GM19372 (cell line): ENCODE data around the gene CHD5.

Experiments used
- ATAC-seq: cut with Tn5 transposase; IDR thresholded peaks from one replicate; pipeline ENCODE4 v1.9.1; 2021; ENCODE audit warnings: mild to moderate bottlenecking, low read depth, moderate library complexity; ENCODE audit not compliant: unreplicated experiment

The CHD5 gene

DNA sequence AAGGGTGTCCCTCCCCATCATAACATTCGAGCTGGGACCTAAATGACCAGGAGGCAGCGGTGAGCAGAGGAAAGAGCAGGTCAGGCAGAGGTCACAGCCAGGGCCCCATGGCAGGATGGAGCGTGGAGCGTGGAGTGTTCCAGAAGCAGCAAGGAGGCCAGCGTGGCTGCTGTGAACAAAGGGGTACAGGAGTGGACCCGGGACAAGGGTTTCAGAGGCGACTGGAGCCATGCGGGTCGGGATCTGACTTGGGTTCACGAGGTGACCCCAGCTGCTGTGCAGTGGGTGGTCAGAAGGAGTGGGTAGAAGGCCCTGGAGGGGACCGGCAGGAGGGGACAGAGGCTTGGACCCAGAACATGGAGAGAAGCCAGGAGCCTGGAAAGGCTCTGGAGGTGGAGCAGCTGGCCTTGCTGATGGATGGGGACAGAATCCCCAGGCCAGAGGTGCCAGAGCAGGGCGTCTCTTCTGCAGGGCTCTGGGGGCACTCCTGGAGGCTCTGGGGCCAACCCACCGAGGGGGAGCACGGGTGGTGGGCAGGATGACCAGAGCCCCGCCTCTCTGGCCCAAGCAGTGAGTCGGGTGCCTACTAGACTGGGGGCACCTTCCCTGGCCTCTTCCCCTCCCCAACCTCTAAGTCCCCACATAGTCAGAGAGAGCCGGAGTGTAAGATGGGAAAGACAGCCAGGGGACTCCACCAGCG is 2.3 kb downstream of the CHD5 start:
- ATAC-seq, result no peak

DNA sequence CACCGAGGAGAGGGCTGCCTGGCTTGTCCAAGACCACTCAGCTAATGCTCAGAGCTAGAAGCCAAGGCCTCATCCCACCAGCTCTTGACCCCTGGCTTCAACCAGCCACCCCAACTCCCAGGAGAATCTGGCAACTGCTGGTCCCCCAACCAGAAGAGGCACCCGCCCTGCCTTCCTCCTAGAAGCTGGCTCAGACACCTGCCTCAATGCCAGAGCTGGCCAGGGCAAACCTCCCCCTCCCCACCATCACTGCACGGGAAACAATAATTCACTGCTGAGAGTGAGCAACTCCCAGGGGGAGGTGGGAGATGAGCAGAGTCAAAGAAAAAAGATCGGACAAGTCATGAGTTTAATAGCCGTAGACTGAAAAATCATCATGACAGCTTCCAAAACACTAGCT is 3.3 kb downstream of the CHD5 start:
- ATAC-seq, result no peak

DNA sequence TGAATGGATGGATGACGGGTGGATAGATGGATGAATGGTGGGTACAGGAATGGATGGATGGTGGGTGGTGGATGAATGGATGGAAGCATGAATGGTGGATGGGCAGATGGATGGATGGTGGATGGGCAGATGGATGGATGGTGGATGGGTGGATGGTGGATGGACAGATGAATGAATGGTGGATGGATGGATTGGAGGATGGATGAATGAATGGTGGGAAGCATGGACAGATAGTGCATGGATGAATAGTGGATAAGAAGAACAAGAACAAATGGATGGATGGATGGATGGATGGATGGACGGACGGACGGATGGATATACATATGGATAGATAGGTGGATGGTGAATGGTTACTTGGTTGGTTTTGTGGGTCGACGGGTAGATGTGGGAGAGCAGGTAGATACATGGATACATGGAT is 4.7 kb downstream of the CHD5 start:
- no peak for ATAC-seq

DNA sequence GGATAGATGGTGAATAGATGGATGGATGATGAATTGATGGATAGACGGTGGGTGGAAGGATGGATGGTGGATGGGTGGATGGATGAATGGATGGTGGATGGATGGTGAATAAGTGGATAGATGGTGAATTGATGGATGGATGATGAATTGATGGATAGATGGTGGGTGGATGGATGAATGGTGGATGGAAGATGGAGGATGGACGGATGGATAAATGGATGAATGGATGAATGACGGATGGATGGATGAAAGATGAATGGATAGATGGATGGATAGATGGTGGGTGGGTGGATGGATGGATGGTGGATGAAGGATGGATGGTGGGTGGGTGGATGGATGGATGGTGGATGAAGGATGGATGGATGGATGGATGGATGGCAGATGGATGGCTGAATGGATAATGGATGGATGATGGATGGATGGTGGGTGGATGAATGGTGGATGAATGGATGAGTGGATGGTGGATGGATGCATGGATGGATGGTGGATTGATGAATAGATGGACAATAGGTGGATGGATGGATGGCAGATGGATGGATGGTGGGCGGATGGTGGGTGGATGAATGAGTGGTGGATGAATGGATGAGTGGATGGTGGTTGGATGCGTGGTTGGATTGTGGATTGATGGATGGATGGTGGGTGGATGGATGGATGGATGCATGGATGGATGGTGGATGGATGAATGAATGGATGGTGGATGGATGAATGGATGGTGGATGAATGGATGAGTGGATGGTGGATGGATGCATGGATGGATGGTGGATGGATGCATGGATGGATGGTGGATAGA is 5.3 kb downstream of the CHD5 start:
- ATAC-seq, result no peak

GRCh38 chr1:6172549-6172948 is 7.6 kb downstream of the CHD5 start:
- ATAC-seq, result no peak

- no peak for ATAC-seq
Observed at GRCh38 chr1:6171548-6172124, 8.5 kb downstream of the CHD5 start.

DNA sequence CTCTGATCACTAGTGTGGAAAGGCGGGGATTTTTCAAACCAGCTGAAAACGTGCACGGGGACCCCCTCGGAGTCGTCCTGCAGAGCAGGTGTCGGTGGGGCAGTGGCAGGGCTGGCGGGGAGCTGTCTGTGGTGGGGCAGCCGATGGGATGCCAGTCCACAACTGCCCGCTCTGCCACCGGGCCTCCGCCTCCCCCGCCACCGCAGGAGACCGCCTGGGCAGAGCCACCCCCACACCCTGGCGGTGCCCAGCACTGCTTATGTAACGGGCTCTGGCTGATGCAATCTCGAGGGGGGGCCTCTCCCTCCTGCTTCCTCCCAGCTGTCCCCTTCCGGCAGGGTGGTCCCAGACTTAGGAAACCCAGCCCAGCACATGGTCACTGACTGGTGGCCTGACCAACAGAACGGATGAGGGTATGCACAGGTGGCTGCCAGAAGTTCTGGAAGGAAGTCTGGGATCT is 9.3 kb downstream of the CHD5 start:
- no peak for ATAC-seq

DNA sequence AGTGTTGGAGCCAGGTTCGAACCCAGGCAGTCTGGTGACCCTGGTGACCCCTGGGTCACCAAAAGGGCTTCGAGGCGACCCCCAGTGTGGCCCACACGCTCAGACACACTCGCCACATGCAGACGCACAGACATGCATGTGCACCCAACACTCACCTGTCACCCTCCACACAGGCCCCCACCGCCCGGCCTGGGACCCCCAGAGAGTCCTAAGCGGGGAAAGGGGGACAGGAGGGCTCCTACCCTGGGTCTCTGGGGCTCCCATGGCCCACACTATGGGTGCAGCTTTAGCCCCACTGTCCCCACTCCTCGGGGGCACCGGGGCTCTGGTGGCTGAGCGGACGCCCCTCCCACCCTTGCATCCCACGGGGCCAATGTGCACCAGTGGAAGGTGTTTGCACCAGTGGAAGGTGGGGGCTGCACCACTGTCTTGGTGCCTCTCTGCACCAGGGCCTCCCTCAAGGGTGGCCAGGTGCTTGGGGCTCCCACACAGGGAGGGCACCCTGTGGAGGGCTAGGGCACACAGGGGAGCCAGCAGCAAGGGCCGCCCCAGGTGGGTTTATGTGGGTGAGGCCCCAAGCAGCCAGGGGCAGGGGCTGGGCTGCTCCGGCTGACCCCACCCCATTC is 9.9 kb downstream of the CHD5 start:
- no peak for ATAC-seq

DNA sequence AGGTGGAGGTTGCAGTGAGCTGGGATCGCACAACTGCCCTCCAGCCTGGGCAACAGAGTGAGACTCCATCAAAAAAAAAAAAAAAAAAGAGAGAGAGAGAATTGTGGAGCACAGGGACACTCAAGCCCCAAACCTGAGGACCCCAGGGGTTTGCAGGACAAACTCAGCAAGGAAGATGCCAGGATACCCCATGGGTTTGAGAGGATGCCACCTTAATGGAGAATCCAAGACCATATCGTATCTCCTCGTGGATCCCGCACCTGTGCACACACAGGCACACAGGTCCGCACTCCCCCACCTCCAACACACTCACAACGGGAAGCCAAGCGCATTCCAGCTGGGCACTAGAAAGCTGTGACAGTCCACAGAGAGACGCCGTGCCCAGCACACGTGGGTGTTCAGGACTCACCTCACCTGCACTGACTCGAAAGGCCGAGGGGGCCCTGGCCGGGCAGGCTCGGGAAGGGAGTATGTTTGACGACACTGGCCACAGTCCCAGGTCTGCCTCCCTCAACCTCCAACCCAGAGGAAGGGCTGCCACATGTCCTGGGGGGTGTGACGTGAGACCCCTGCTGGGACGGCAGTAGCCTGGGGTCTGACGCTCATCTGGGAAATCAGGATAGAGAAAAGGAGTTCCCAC is 11.1 kb downstream of the CHD5 start:
- ATAC-seq, result no peak

DNA sequence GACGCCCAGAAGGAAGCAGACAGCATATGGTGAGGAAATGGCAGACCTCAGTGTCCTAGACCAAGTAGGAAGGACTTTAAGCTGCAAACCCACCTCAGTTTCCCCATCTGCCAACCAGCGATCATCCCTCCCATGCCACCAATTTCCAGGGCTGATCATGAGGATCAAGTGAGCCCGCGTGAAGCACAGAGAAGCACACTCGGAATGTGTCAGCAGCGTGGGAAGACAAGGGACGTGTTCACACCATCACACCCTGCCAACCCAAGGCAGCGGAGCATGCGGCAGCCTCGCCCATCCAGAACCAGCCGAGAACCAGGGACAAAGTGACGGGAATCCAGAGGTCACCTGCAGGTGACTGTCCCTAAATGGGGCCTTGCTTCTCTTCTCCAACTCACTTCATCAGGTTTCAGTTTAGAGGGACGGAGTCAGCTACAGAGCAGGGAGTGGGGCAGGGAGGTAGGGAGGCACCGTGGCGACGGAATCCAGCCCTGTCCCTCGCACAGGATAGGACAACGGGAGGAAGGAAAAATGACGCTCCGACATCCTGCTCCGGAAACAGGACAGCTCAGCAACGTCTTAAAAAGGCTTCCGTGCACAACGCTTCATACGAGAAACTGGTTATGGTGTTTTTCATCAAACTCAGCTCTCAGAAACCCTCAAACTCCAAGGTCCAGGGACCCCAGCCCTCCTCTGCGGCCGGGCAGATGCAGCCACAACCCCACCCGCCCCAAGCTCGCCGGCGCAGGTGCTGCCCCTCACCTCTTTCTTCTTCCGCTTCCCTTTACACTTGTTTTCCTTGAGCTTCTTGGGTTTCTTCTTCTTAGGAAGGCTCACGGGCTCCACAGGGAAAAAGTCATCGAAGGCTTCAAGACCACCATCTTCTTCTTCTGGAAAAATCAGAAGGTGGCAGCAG is 12.5 kb downstream of the CHD5 start:
- ATAC-seq, result no peak

GRCh38 chr1:6166655-6167390 is 13.3 kb downstream of the CHD5 start:
- ATAC-seq, result no peak

- no peak for ATAC-seq
Observed at GRCh38 chr1:6166221-6166620, 13.9 kb downstream of the CHD5 start.

DNA sequence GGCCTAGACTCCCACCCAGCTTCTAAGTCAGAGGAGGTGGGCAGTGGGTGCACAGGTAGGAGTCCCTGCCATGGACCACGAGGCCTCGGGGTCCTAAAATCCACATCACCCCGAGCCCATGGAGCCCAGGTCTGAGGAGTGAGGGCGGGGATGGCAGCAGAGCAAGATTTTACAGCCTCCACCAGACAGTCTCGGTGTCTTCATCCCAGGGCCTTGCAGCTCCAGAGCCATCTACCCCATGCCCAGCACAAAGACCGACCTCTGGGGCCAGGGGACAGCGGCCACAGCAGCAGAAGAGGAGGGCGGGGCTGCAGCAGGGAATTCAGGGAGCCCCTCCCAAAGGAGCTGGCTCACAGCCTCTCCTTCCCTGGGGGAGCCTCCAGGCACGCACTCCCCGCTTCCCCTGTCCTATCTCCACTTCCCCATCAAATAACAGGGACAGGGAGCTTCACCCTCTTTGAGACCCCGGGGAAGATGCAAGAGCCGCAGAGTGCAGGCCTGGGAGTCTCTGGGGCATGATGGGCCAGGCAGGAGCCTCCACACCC is 14.6 kb downstream of the CHD5 start:
- no peak for ATAC-seq

DNA sequence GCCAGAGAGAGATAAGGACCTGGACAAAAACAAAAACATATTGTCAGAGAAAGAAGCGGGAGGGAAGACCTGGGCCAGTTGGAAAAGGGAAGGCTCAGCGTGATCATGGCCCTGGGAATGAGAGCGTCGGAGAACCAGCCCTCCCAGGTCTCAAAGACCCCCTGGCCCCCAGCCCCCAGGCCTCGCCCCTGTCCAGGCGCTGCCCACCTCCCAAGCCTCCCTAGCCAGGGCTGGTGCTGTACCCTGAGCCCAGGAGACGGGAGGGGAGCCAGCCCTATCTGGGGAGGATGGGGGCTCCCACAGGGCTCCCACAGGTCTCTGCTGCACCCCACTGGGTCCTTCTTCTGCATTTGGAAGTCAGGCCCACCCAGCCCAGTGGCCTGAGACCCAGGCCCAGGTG is 15.1 kb downstream of the CHD5 start:
- no peak for ATAC-seq

DNA sequence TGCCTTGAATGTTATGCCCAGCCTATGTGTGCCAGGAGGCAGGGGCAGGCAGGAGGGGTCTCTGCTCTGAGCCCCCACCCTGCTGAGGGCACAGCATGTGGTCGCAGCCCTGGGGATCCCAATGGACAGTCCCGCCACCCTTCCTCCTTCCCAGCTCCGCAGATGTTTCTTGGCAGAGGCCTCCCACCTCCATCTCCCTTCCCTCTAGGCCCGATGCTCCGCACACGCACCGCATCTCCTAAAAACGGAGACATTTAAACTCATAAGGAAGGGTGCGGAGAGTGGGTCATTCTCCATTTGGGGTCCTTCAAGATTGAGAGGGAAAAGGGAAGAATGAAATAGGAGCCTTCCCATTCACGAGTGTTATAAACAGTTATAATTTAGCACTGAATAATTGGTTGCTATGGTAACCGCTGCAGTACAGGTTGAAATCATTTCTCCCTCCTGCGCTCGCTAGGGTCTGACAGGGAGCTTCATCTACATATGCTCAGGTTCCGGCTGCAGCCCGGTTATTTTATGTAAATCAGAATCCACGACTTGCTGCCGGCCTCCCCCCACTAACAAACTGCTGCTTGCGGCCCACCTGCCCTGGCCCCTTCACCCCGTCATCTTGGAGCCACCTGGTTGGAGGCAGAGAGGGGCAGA is 16.0 kb downstream of the CHD5 start:
- no peak for ATAC-seq

GRCh38 chr1:6163191-6163972 is 16.7 kb downstream of the CHD5 start:
- ATAC-seq, result no peak

DNA sequence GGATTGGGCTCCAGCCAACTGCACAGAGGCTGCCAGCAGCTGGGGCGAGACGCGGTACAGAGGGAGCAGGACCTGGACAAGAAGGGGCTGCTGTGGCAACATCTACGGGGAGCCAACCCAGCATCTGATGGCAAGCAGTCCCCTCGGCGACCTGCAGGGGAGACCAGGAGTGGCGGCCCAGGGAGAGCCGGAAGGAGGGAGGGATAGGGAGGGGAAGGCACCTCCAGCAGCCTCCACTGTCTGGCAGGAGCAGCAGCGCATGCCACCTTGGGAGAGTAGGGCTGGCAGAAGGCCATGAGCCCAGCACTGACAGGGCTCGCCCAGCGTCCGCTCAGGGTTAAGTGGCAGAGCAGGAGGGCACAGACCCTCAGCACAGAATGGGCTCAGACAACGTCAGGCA is 17.3 kb downstream of the CHD5 start:
- no peak for ATAC-seq

GRCh38 chr1:6162341-6162740 is 17.8 kb downstream of the CHD5 start:
- no peak for ATAC-seq
